ENCODE data around the gene LYSET. TPM values are rescaled to one million over a fixed set of nuclear protein-coding genes. Genes with fewer than 3 reads are reported as not detected.

Gene LYSET
- total RNA-seq, 2 donors from 2014 or later = 25.0 to 27.9 TPM

GRCh38 chr14:93175492-93175891 lies 9.6 kb upstream of the LYSET start:
- Mint-ChIP-seq H3K27me3 (ENCODE audit: insufficient read depth) (no peaks in the 10 kb centered on the region), H3K36me3 (ENCODE audit: low read depth) (no peaks in the 10 kb centered on the region), H3K4me3 (no peak overlapping the region), H3K4me1 (peaks cover 3% of the 10 kb centered on the region), H3K9me3 (no peaks in the 10 kb centered on the region), H3K27ac (no peak overlapping the region)
- H3K27me3 ChIP-seq (ENCODE audit: control insufficient read depth, insufficient read depth, low read length, poor library complexity, severe bottlenecking) = no peaks in the 10 kb centered on the region
- H3K4me3 ChIP-seq (ENCODE audit: low read length) = no peak overlapping the region
- WGBS, 2 experiments (ENCODE audit: insufficient coverage in 1 of 2, insufficient read length in 1 of 2) = 95 to 100% methylated on average over 2 to 6 of the region's 6 CpGs
- TF ChIP-seq CTCF (conservative IDR thresholded peaks at IDR 0.05) = no peak
- no peaks in the 10 kb centered on the region for H3K9me3 ChIP-seq (ENCODE audit: control insufficient read depth, low read length)
- DNase-seq = no peak
- no peak overlapping the region for H3K27ac ChIP-seq (ENCODE audit: low read depth, low read length)
- H3K36me3 ChIP-seq (ENCODE audit: control insufficient read depth, insufficient read depth, low read length) = no peaks in the 10 kb centered on the region
- H3K9ac ChIP-seq (ENCODE audit: extremely low read depth, low read length, poor library complexity, severe bottlenecking) = no peak overlapping the region
- peaks cover 5% of the 10 kb centered on the region for H3K4me1 ChIP-seq (ENCODE audit: control insufficient read depth, insufficient read depth, low read length)

GRCh38 chr14:93183596-93184317 lies 1.4 kb upstream of the LYSET start:
- H3K4me1 Mint-ChIP-seq = peaks cover 9% of the 10 kb centered on the region
- Histone ChIP-seq H3K36me3 (ENCODE audit: control insufficient read depth, insufficient read depth, low read length) (peaks cover 37% of the 10 kb centered on the region), H3K4me3 (ENCODE audit: low read length) (peak overlapping the region; percentile 86), H3K27me3 (ENCODE audit: control insufficient read depth, insufficient read depth, low read length, poor library complexity, severe bottlenecking) (no peaks in the 10 kb centered on the region), H3K9ac (ENCODE audit: extremely low read depth, low read length, poor library complexity, severe bottlenecking) (peak overlapping the region; percentile 82), H3K4me1 (ENCODE audit: control insufficient read depth, insufficient read depth, low read length) (peaks cover 2% of the 10 kb centered on the region), H3K9me3 (ENCODE audit: control insufficient read depth, low read length) (no peaks in the 10 kb centered on the region), H3K27ac (ENCODE audit: low read depth, low read length) (no peak overlapping the region)
- H3K4me3 Mint-ChIP-seq = peak overlapping the region; percentile 92
- H3K36me3 Mint-ChIP-seq (ENCODE audit: low read depth) = peaks cover 15% of the 10 kb centered on the region
- H3K27ac Mint-ChIP-seq = peak overlapping the region; percentile 14
- H3K27me3 Mint-ChIP-seq (ENCODE audit: insufficient read depth) = no peaks in the 10 kb centered on the region
- no peak for DNase-seq
- no peaks in the 10 kb centered on the region for H3K9me3 Mint-ChIP-seq
- 52 to 53% methylated on average over 12 to 17 of the region's 17 CpGs for WGBS, 2 experiments (ENCODE audit: insufficient coverage in 1 of 2, insufficient read length in 1 of 2)
- TF ChIP-seq CTCF (conservative IDR thresholded peaks at IDR 0.05) = no peak

- peak overlapping the region; percentile 94 for H3K27ac Mint-ChIP-seq
- no peaks in the 10 kb centered on the region for H3K27me3 Mint-ChIP-seq (ENCODE audit: insufficient read depth)
Measured at GRCh38 chr14:93185349-93185720, 218 bp downstream of the LYSET start.

More at GRCh38 chr14:93185349-93185720, 218 bp downstream of the LYSET start:
- DNase-seq = no peak
- no peaks in the 10 kb centered on the region for H3K9me3 Mint-ChIP-seq
- Histone ChIP-seq H3K27me3 (ENCODE audit: control insufficient read depth, insufficient read depth, low read length, poor library complexity, severe bottlenecking) (no peaks in the 10 kb centered on the region), H3K9me3 (ENCODE audit: control insufficient read depth, low read length) (no peaks in the 10 kb centered on the region), H3K9ac (ENCODE audit: extremely low read depth, low read length, poor library complexity, severe bottlenecking) (peak overlapping the region; percentile 83), H3K36me3 (ENCODE audit: control insufficient read depth, insufficient read depth, low read length) (peaks cover 42% of the 10 kb centered on the region), H3K4me3 (ENCODE audit: low read length) (peak overlapping the region; percentile 98), H3K27ac (ENCODE audit: low read depth, low read length) (peak overlapping the region; percentile 82), H3K4me1 (ENCODE audit: control insufficient read depth, insufficient read depth, low read length) (peaks cover 2% of the 10 kb centered on the region)
- no peak for TF ChIP-seq CTCF (conservative IDR thresholded peaks at IDR 0.05)
- H3K4me3 Mint-ChIP-seq = peak overlapping the region; percentile 92
- 1 to 2% methylated on average over 9 to 10 of the region's 10 CpGs for WGBS, 2 experiments (ENCODE audit: insufficient coverage in 1 of 2, insufficient read length in 1 of 2)
- H3K36me3 Mint-ChIP-seq (ENCODE audit: low read depth) = peaks cover 19% of the 10 kb centered on the region
- H3K4me1 Mint-ChIP-seq = peaks cover 9% of the 10 kb centered on the region
